HG03159 (cell line): ENCODE data around the gene CNTN5.

ENCODE experiments used
- ATAC-seq: cut with Tn5 transposase; IDR thresholded peaks from one replicate; pipeline ENCODE4 v1.9.1; 2021; ENCODE audit warnings: mild to moderate bottlenecking, moderate library complexity; ENCODE audit not compliant: unreplicated experiment

CNTN5 gene

GRCh38 chr11:99371257-99371656, 350.5 kb downstream of the CNTN5 start:
- ATAC-seq: no peak

- no peak for ATAC-seq
Observed at GRCh38 chr11:99376463-99376862, 355.7 kb downstream of the CNTN5 start.

- no peak for ATAC-seq
Observed at GRCh38 chr11:99383648-99384245, 363.0 kb downstream of the CNTN5 start.

- ATAC-seq: no peak
Observed at GRCh38 chr11:99391245-99391644, 370.5 kb downstream of the CNTN5 start.

GRCh38 chr11:99406345-99406744, 385.6 kb downstream of the CNTN5 start:
- ATAC-seq: no peak

GRCh38 chr11:99410636-99411035, 389.9 kb downstream of the CNTN5 start:
- no peak for ATAC-seq

- no peak for ATAC-seq
Observed at GRCh38 chr11:99418927-99419720, 398.4 kb downstream of the CNTN5 start.

GRCh38 chr11:99419991-99420390, 399.2 kb downstream of the CNTN5 start:
- ATAC-seq: no peak

GRCh38 chr11:99422581-99423427, 402.1 kb downstream of the CNTN5 start:
- no peak for ATAC-seq

- no peak for ATAC-seq
Observed at GRCh38 chr11:99423428-99423983, 402.8 kb downstream of the CNTN5 start.

GRCh38 chr11:99424313-99425084, 403.8 kb downstream of the CNTN5 start:
- no peak for ATAC-seq

GRCh38 chr11:99425596-99425995, 404.8 kb downstream of the CNTN5 start:
- no peak for ATAC-seq

- no peak for ATAC-seq
Observed at GRCh38 chr11:99432677-99433076, 411.9 kb downstream of the CNTN5 start.

GRCh38 chr11:99443276-99443675, 422.5 kb downstream of the CNTN5 start:
- no peak for ATAC-seq

- no peak for ATAC-seq
Observed at GRCh38 chr11:99446400-99446799, 425.7 kb downstream of the CNTN5 start.

GRCh38 chr11:99449345-99449744, 428.6 kb downstream of the CNTN5 start:
- no peak for ATAC-seq

- no peak for ATAC-seq
Observed at GRCh38 chr11:99452075-99452474, 431.3 kb downstream of the CNTN5 start.

GRCh38 chr11:99461913-99462312, 441.2 kb downstream of the CNTN5 start:
- ATAC-seq: no peak

- no peak for ATAC-seq
Observed at GRCh38 chr11:99464985-99465384, 444.2 kb downstream of the CNTN5 start.

- no peak for ATAC-seq
Observed at GRCh38 chr11:99489581-99489980, 468.8 kb downstream of the CNTN5 start.

GRCh38 chr11:99494065-99494464, 473.3 kb downstream of the CNTN5 start:
- ATAC-seq: no peak
